Calu3 (cell line): Measurements from ENCODE around the gene ACAP2. TPM values are rescaled to one million over a fixed set of nuclear protein-coding genes. Genes with fewer than 3 reads are reported as not detected.
"Not testable (repeated sequence)": the region's sequence is repeated elsewhere in the genome, so short reads cannot be mapped to it uniquely, and the experiment has no call there.

Experiments used
- BruUV-seq: library from RNA; stranded (reverse); fragments of 400-500 nt; replicated peaks from 2 replicates; lab custom pipeline; 2021; lab: Mats Ljungman, UMichigan
- CTCF ChIA-PET: fragments of 300-600 bp; sonication (Branson Sonifier 250); formaldehyde crosslinking; loops from one replicate; lab custom pipeline; 2022; ENCODE audit warnings: antibody characterized with exemption; lab: Charles Lee
- DNase-seq: peaks from one replicate; pipeline ENCODE4 v3.0.0; 2022
- H3K27ac Mint-ChIP-seq: one replicate; pipeline ENCODE4 v1.8.0; 2022; ENCODE audit warnings: mixed read lengths; ENCODE audit not compliant: unreplicated experiment
- H3K27me3 Mint-ChIP-seq: one replicate; pipeline ENCODE4 v1.8.0; 2022; ENCODE audit warnings: mixed read lengths; ENCODE audit not compliant: unreplicated experiment
- H3K36me3 Mint-ChIP-seq: one replicate; pipeline ENCODE4 v1.8.0; 2022; ENCODE audit warnings: mild to moderate bottlenecking, moderate library complexity, mixed read lengths; ENCODE audit not compliant: insufficient read depth, unreplicated experiment
- H3K4me1 Mint-ChIP-seq: one replicate; pipeline ENCODE4 v1.8.0; 2022; ENCODE audit warnings: mild to moderate bottlenecking, low read depth, mixed read lengths; ENCODE audit not compliant: unreplicated experiment
- H3K4me3 Mint-ChIP-seq: one replicate; pipeline ENCODE4 v1.8.0; 2022; ENCODE audit warnings: mild to moderate bottlenecking, low read depth, moderate library complexity, mixed read lengths; ENCODE audit not compliant: unreplicated experiment
- H3K9me3 Mint-ChIP-seq: one replicate; pipeline ENCODE4 v1.8.0; 2022; ENCODE audit warnings: low read depth, mixed read lengths; ENCODE audit not compliant: unreplicated experiment
- intact Hi-C: fragments of 100-400 bp; cut with micrococcal nuclease; formaldehyde crosslinking; loops from one replicate; pipeline ENCODE4 v1.10.0; 2022; ENCODE audit not compliant: unreplicated experiment
- total RNA-seq: library from RNA; stranded (reverse); gene quantifications from 2 replicates; pipeline ENCODE4 v1.2.3, GENCODE V29; 2022
- TF ChIP-seq, protein P1 (sequence below): fragments of 200-600 bp; IDR thresholded peaks from one replicate; pipeline ENCODE4 v1.8.0; 2022; ENCODE audit warnings: antibody characterized with exemption; ENCODE audit not compliant: unreplicated experiment

Gene ACAP2
- total RNA-seq, 1 experiment from 2014 or later = 74.0 TPM

DNA sequence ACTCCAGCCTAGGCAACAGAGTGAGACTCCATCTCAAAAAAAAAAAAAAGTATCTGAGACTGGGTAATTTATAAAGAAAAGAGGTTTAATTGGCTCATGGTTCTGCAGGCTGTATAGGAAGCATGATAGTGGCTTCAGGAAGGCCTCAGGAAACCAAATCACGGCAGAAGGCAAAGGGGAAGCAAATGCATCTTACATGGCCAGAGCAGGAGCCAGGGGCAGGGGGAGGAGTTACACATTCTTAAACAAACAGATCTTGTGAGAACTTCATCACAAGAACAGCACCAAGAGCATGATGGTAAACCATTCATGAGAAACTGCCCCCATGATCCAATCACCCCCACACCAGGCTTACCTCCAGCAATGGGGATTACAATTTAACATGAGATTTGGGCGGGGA, 37.2 kb downstream of the ACAP2 start:
- Mint-ChIP-seq H3K9me3 (peaks cover 3% of the 10 kb centered on the region), H3K27me3 (no peaks in the 10 kb centered on the region), H3K4me1 (no peaks in the 10 kb centered on the region), H3K27ac (no peak overlapping the region), H3K4me3 (no peak overlapping the region), H3K36me3 (peaks cover 10% of the 10 kb centered on the region)
- no TSS peak for BruUV-seq
- CTCF ChIA-PET = interaction anchor here (0.7 kb wide), 2 partner anchors 114 to 125 kb away, joined by 3 read pairs; no protein-coding TSS in a partner anchor
- intact Hi-C loops = no loop called here
- TF ChIP-seq, protein P1, sequence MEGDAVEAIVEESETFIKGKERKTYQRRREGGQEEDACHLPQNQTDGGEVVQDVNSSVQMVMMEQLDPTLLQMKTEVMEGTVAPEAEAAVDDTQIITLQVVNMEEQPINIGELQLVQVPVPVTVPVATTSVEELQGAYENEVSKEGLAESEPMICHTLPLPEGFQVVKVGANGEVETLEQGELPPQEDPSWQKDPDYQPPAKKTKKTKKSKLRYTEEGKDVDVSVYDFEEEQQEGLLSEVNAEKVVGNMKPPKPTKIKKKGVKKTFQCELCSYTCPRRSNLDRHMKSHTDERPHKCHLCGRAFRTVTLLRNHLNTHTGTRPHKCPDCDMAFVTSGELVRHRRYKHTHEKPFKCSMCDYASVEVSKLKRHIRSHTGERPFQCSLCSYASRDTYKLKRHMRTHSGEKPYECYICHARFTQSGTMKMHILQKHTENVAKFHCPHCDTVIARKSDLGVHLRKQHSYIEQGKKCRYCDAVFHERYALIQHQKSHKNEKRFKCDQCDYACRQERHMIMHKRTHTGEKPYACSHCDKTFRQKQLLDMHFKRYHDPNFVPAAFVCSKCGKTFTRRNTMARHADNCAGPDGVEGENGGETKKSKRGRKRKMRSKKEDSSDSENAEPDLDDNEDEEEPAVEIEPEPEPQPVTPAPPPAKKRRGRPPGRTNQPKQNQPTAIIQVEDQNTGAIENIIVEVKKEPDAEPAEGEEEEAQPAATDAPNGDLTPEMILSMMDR = no peak
- no peak for DNase-seq

DNA sequence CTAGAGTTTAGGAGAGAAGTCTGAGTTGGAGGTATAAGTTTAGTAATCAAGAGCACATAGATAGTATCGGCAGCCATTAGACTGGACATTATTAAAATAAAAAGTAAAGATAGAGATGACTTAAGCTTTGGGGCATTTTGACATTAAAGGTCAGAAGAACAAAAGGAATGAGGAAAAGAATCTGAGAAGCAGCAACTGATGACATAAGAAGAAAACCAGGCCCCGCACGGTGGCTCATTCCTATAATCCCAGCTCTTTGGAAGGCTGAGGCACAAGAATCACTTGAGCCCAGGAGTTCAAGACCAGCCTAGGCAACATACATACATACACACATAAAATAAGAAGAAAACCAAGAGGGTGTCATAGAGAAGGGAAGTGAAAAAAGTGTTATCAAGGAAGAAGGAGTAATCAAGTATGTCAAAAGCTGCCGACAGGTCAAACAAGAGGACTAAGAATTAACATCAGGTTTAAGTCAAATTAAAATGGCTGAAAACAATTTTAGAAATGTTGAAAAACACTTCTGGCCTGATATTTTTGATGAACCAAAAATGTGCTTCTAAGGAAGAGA, 38.9 kb downstream of the ACAP2 start:
- DNase-seq = no peak
- Mint-ChIP-seq H3K4me1 (no peaks in the 10 kb centered on the region), H3K36me3 (peaks cover 3% of the 10 kb centered on the region), H3K27ac (no peak overlapping the region), H3K27me3 (no peaks in the 10 kb centered on the region), H3K4me3 (no peak overlapping the region), H3K9me3 (peaks cover 3% of the 10 kb centered on the region)
- intact Hi-C loops = loop anchor here (2.0 kb wide), 1 partner anchor 17 kb away; no protein-coding TSS in a partner anchor
- CTCF ChIA-PET = interaction anchor here (0.7 kb wide), 1 partner anchor 14 kb away, joined by 4 read pairs; no protein-coding TSS in a partner anchor
- TF ChIP-seq, protein P1 = no peak
- no TSS peak for BruUV-seq

DNA sequence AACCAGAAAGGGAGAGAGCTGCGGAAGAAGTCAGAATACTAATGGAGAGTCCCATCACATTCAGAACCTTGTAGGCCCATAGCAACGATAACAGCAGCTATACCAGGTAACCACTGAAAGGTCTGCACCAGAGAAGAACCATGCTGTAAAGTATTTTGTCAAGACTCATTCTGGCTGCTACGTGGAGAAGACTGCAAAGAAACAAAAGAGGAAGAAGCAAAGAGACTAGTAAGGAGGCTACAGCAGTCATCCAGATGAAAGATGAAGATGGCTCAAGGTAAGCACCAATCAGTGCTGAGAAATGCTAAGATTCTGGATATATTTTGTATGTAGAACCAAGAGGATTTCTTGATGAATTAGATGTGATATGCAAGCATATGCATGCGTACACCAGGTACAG, 39.6 kb downstream of the ACAP2 start:
- BruUV-seq = no TSS peak
- H3K4me3 Mint-ChIP-seq = no peak overlapping the region
- H3K27ac Mint-ChIP-seq = no peak overlapping the region
- H3K4me1 Mint-ChIP-seq = no peaks in the 10 kb centered on the region
- intact Hi-C loops = loop anchor here (2.0 kb wide), 1 partner anchor 18 kb away; no protein-coding TSS in a partner anchor
- no peaks in the 10 kb centered on the region for H3K36me3 Mint-ChIP-seq
- CTCF ChIA-PET = no interaction called here
- DNase-seq = no peak
- peaks cover 3% of the 10 kb centered on the region for H3K9me3 Mint-ChIP-seq
- TF ChIP-seq, protein P1 = no peak
- H3K27me3 Mint-ChIP-seq = no peaks in the 10 kb centered on the region

DNA sequence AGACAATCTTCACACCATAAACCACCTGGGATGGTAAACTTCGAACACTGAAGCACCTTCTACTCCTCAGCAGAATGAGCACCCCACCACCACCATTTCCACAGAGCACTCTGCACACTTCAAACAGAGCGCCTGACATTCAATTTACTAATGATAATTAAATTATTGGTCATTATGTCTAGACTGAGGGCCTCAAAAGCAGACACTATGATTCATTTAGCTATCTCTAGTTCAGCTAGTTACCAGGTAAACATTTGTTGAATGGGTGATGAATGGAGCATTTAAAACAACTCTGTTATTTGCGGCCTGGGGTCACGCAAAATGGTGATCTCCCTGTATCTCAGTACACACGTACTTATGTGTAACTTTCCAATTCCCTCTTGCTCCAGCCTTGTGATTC, 40.9 kb downstream of the ACAP2 start:
- Mint-ChIP-seq H3K36me3 (no peaks in the 10 kb centered on the region), H3K9me3 (peaks cover 3% of the 10 kb centered on the region), H3K4me1 (no peaks in the 10 kb centered on the region), H3K27me3 (no peaks in the 10 kb centered on the region), H3K27ac (no peak overlapping the region), H3K4me3 (no peak overlapping the region)
- DNase-seq = no peak
- no TSS peak for BruUV-seq
- TF ChIP-seq, protein P1 = no peak
- CTCF ChIA-PET = interaction anchor here (0.5 kb wide), 1 partner anchor 108 kb away, joined by 5 read pairs; no protein-coding TSS in a partner anchor
- intact Hi-C loops = loop anchor here (2.0 kb wide), 2 partner anchors 13 to 19 kb away; no protein-coding TSS in a partner anchor

DNA sequence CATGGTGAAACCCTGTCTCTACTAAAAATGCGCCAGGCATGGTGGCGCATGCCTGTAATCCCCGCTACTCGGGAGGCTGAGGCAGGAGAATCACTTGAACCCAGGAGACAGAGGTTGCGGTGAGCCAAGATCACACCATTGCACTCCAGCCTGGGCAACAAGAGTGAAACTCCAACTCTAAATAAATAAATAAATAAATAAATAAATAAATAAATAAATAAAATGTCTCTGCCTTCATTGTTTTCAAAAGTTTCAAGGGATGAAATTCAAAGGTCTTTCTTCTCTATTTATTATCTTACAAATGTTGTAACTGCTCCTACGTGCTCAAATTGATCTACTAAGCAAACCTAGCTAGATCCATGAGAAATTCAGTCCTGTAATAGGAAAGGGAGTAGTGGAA, 44.4 kb downstream of the ACAP2 start:
- H3K27me3 Mint-ChIP-seq, H3K36me3 Mint-ChIP-seq, H3K4me3 Mint-ChIP-seq, H3K9me3 Mint-ChIP-seq, BruUV-seq, DNase-seq, H3K27ac Mint-ChIP-seq, CTCF ChIA-PET, intact Hi-C loops: not testable (repeated sequence)
- peaks cover 15% of the 10 kb centered on the region for H3K4me1 Mint-ChIP-seq
